NCI-H2227 treated with DMSO at 0.1 percent for 48 hours (cell line): ENCODE results near the gene CAPZA2.

ENCODE experiments used
- DNase-seq: peaks from one replicate; lab custom pipeline; 2025; lab: John Stamatoyannopoulos, UW

Gene CAPZA2

DNA sequence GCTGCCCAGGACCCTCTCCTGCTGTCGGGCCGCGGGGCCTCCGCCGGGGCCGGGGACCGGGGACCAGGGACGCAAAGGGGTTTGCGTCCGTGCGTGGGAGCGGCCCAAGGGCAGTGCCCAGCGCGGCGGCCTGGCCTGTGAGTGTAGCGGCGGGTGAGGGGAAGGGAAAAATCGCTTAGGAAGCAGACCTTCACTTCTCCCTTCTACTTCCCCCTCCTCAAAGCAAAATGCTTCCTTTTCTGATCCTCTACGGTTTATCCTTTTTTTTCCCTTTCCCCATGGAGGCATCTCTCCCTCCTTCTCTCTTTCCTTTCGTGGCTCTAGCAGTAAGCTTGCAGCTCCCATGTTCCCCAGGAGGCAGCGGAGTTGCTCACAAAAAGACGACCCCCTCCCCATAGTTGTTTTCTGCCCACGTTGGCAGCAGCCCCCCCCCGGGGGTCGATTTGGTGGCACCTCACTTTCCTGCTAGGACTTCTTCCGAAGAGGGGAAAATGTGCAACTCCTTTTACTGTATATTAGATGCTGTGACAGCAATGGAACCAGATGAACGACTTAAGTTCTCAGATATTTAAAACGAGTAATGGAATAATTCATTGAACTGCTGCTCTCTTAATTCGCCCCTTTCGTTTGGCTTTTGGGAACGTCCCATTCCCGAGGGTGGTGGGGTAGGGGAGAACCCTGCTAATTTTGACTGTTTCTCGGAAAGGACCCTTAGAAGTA lies 724 bp downstream of the CAPZA2 start:
- DNase-seq: no peak

DNA sequence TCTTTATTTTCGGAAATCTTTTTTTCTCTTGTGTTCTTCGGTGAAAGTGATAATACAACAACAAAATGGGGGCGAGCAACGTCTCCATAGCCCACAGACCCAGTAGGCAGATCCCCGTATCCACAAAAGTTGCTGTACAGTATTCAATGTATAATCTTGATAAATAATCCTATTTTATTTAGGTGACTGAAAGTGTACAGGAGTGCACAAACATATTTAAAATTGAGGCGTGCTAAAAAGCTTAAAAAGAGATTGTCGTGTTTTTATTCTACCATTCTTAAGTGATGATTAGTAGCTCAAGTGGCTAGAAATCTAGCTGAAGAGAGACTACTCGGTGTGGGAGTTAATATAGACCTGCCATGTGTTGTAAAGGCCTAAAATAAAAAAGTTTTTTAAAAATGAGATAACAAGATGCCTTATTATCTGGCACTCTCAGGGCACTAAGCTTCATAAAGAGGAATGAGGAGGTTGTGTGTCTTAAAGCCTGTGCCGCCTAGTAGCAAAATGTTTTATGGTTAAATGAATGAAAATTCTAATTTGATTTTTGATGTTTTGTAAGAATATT lies 1.6 kb downstream of the CAPZA2 start:
- no peak for DNase-seq

DNA sequence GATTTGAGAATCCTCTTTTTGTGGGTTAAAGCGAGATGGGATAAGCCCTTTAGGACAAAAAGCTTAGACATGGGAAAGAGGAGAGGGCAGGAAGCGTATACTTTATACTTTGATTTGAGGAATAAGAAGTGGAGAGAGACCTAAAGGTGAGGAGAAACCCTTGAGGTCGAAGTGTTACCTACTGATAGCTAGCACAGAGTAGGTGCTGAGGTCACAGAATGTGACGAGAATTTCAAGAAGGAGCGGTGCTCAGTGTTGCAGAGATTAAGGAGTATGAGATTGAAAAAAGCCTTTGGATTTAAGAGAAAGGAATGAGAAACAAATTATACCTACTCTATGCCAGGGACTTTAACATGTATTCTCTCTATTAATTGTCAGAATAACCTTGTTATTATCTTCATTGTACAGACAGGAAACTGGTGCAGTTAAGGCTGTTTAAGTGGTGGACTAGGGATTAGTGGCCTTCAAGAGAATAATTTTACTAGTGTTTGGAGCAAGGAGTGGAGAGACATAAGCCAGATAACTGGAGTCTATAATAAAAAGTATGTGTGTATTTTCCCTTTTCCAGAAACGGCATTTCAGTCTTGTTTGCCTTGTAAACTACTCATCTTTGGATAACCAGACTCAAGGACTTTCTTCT lies 8.8 kb downstream of the CAPZA2 start:
- DNase-seq: no peak

- DNase-seq: no peak
Measured at GRCh38 chr7:116872026-116872425, 9.6 kb downstream of the CAPZA2 start.

DNA sequence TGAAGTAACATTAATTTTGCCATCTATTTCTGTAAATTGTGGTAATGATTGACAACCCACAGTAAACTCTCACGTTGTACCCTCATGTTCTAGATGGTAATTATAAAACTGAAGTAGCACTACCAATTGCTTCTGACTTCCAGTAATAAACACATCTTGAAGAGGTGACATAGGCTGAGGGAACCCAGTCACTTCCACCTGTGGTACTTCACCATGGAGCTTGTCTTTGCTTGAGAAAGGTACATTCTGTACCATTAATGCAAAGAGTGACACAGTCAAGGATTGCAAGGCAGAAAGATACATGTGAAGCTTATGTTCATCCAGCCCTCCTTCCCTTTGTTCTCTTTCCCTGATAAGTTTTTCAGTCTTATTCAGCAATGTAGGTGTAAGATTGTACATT lies 11.2 kb downstream of the CAPZA2 start:
- no peak for DNase-seq

DNA sequence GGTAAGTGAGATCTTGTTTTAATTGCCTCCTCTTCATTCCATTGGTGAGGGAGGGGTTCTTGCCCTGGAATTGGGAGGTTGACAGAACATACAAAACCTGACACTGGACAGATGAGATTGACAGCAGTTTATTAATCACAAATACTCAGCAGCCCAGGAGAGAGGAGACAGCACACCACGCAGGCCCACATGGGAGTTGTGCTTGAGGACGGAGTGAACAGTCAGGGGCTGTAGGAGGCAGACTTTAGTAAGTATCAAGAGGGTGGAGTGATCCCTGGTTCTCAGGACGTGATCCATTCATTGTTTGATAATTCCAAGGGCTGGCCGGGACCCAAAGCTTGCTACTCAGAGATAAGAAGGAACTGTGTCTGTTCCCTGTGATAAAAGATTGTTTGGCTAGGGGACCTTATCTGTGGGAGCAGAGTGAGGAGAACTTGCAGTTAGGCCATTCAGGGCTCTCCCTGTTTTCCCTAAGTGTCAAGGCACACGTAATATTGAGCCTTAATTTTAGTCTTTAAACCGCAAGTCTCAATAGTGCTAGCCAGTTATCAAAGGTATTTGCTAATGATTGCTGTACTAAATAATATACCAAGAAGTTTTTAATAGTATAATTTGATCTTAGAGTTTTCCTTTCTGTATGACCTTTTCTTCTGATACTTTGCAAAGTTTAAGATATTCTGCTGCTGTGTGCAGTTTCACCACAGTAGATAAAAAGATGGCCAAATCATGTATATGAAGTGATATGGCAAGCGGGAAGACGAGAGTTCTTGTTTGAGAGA lies 14.5 kb downstream of the CAPZA2 start:
- DNase-seq: no peak

DNA sequence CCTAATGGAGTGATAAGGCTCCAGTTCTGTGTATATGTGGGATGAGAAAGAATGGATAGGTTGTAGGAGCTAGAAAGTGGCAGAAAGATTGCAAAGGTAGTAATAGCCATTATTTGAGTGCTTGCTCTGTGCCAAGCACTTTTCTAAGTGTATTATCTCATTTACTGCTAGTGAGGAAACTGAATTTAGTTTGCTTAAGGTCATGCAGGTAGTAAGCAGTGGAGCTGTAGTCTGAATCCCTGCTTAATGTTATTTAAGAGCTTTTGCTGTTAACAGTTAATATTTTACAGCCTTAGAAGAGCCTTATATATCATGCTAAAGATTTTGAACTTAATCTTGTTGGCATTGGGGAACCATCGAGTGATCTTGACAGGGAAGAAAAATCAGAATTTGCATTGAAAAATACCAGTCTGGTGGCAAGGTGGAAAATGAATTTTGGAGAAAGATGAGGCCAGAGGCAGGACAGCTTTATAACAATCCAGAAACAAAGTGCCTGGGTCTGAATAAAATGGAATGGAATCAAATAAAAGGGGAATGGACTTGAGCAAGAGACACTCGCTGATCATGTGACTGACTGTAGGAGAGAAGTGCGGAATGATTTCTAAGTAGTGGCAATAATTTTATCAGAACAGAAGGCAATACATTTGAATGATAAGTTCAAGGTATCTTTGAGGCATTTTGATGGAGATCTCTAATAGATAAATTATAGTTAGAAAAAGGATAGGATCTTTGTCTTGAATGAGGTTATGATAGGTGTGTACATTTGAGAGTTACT lies 15.2 kb downstream of the CAPZA2 start:
- no peak for DNase-seq

DNA sequence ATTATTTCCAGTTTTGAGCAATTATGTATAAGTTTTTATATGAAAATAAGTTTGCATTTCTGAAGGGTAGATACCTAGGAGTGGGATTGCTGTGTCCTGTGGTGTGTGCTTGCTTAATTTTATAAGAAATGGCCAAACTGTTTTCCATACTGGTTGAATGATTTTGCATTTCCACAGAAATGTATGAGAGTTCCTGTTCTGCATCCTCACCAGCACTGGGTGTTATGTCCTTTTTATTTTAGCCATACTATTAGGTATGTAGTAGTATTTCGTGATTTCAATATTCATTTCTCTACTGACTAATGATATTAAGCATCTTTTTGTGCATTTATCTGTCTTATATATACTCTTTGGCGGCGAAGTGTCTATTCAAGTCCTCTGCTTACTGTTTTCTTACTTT lies 22.3 kb downstream of the CAPZA2 start:
- no peak for DNase-seq

DNA sequence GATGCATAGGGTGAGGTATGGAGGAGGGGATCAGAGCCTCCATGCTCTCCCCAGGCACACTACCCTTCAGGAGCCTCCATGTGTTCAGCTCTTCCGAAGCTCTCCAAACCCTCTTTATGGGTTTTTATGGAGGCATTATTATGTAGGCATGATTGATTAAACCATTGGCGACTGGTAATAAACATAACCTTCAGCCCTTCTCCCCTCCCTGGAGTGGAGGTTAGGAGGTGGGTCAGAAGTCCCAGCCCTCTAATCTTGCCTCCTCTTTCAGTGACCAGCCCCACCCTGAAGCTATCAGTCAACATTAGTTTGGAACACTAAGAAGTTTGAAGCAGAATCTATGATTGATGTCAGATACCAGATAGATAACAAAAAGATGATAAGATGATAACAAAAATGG lies 23.3 kb downstream of the CAPZA2 start:
- DNase-seq: no peak

- DNase-seq: no peak
Measured at GRCh38 chr7:116886543-116887156, 24.3 kb downstream of the CAPZA2 start.

DNA sequence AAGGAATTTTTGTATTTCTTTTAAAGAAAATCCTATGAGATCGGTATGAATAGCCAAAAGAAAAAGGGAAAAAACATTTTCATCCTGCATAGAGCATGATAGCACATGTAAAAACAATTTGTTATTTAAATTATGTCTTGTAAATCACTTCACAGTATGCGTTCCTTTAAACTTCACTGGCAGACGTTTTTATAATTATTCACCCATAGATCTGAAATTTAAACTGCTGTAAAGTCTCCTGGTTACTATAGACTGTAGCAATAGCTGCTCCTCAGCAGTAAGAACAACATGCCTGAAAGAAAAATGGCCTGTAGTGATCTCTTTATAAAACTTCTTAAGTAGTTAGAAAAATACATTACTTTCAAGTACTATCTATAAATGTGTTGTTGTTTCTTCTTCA lies 26.5 kb downstream of the CAPZA2 start:
- no peak for DNase-seq

DNA sequence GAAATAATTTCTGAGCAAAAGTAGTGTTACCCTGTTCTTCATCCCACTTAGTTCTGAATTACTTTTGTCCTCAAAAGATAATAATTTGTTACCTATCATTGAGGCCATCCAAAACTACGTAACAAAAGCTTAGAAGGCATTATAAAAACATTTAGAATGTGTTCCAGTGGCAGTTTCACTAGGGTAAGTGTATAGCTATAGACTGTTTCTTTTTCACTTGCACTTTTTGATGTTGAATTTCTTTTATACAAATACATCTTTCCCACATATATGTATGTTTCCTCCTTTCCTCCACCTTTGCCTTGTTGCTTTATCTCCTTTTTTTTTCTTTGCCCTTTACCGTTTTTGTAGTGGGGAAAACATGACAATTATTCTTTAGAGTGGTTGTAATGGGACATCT lies 33.5 kb downstream of the CAPZA2 start:
- DNase-seq: no peak

DNA sequence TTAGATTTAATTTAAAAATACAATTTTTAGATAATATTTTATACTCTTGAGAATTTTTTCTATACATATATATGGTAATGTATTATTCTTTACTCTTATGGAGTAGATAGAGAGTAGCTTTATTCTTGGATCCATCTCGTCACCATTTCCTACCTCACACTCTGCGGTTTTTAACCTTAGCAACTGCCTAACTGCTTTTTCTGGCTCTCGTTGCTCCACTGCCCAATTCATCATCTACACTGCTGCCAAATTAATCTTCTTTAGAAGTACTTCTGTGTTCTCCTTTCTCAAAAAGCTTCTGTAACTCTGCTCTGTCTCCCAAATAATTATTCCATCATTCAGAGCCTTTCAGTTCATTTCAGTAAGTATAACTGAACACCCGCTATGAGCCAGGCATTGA lies 35.3 kb downstream of the CAPZA2 start:
- DNase-seq: no peak

GRCh38 chr7:116899308-116899707 lies 36.9 kb downstream of the CAPZA2 start:
- DNase-seq: no peak

GRCh38 chr7:116901143-116901542 lies 38.8 kb downstream of the CAPZA2 start:
- no peak for DNase-seq

DNA sequence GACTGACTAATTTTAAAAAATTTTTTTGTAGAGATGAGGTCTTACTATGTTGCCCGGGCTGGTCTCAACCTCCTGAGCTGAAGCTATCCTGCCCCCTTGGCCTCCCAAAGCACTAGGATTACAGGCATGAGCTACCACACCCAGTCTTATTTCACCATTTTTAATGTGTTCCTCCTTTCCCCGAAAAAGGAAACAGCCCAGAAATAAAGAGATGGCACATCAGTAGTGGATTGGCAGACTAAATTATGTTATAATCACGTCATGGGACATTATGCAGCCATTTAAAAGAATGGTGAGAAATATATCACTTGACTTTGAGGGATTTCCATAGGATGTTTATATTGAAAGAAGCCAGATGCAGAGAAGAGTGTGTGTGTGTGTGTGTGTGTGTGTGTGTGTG lies 40.5 kb downstream of the CAPZA2 start:
- DNase-seq: no peak

DNA sequence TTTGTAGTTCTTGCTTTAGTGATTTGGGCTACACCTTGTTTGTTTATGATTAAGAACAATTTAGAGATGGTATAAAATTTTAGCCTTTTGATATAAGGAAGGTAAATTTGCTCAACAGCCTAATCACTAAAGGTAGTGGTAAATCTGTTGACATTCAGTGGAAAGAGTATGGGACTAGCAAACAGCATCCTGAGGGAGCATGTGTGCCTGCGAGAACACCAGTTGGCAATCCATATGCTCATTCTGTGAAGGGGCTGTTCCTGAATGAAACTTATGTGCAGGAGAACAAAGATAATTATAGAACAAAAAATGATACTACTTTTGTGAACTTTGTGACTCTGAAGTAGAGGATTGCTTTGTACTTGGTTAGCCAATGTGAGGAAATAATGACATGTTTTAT lies 44.0 kb downstream of the CAPZA2 start:
- DNase-seq: no peak

DNA sequence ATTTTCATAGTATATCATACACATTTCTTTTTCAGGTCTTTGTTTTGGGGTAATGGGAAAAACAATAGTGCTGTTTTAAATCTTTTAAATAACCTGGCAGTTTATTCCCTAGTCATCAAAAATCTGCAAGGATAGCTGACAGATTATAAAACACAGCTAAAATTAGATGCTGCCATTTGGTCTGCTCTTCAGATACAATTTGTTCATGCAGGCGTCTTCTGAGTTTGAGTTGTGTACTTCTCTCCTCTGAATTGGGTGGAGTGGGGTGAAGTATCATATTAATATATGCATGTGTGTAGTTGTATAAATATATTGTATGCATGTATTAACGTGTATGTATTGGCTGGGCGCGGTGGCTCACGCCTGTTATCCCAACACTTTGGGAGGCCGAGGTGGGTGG lies 48.0 kb downstream of the CAPZA2 start:
- no peak for DNase-seq

GRCh38 chr7:116911801-116912200 lies 49.4 kb downstream of the CAPZA2 start:
- DNase-seq: no peak

- no peak for DNase-seq
Measured at GRCh38 chr7:116912269-116912909, 50.0 kb downstream of the CAPZA2 start.

DNA sequence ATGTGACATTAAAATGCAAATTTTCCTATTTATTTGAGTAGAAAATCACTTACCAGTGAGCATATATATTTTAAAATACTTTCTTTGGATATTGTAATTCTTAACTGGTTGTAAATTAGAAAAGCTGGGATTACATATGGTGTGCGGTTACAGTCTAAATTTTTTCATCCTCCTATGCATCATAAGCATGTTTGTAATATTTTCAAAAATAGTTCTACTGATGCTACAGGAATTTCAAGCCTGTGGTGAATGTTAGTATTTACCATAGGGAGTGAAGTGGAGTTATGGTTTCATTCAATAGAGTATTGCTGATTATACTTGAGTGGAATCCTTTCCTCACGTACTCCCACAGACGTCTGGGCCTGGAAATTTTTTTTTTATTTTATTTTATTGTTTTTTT lies 56.3 kb downstream of the CAPZA2 start:
- DNase-seq: no peak
